ENCODE results near the gene INHBA. TPM values are rescaled to one million over a fixed set of nuclear protein-coding genes. Genes with fewer than 3 reads are reported as not detected.

INHBA gene
- total RNA-seq, 4 donors from 2014 or later: 0.05 to 0.62 (median 0.41) TPM

DNA sequence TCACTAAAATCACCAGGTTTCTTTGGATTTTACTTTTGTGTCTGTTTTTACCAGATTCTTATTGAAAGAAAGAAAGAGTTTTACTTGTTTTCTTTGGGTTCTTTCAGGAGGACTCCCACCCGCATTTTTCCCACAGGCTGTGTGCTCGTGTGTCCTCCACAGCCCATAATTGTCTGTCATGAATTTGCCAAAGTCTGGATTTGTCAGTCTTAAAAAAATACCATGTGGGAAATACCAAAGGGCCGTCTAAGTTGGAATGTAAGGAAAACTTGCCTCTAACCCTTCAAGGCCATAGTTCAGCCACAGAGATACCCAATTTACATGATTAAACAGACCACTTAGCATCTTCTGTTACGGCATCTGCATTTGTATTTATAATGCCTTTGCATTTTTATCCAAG lies 41.3 kb upstream of the INHBA start:
- no peaks in the 10 kb centered on the region for H3K4me1 ChIP-seq
- no peak overlapping the region for H3K27ac ChIP-seq
- H3K9me3 ChIP-seq: no peaks in the 10 kb centered on the region
- H3K27me3 ChIP-seq: no peaks in the 10 kb centered on the region
- ATAC-seq: no peak
- H3K4me3 ChIP-seq: no peak overlapping the region
- intact Hi-C loops (cut with DNase I; ENCODE audit: low total_unique reads) (no loop called here), in situ Hi-C loops (cut with MboI; ENCODE audit: low sequenced_read_pairs in 4 of 4) (loop anchor here in 3 of 4 donors (25.0 kb wide), 2 partner anchors 1407 to 1432 kb away; no protein-coding TSS in a partner anchor)
- no peaks in the 10 kb centered on the region for H3K36me3 ChIP-seq
- no peak for DNase-seq
- TF ChIP-seq POLR2A (IDR thresholded peaks at IDR 0.05) (no peak), CTCF (IDR thresholded peaks at IDR 0.05 in 4 of 5, conservative IDR thresholded peaks at IDR 0.05 in 1 of 5) (no peak)

- ATAC-seq (no peak), DNase-seq (no peak)
- Histone ChIP-seq H3K27me3 (no peaks in the 10 kb centered on the region), H3K4me1 (no peaks in the 10 kb centered on the region), H3K36me3 (no peaks in the 10 kb centered on the region), H3K27ac (no peak overlapping the region), H3K9me3 (no peaks in the 10 kb centered on the region), H3K4me3 (no peak overlapping the region)
- intact Hi-C loops (cut with DNase I; ENCODE audit: low total_unique reads) (no loop called here), in situ Hi-C loops (cut with MboI; ENCODE audit: low sequenced_read_pairs in 4 of 4) (loop anchor here in 3 of 4 donors (25.0 kb wide), 2 partner anchors 1405 to 1430 kb away; no protein-coding TSS in a partner anchor)
- TF ChIP-seq POLR2A (IDR thresholded peaks at IDR 0.05) (no peak), CTCF (IDR thresholded peaks at IDR 0.05 in 4 of 5, conservative IDR thresholded peaks at IDR 0.05 in 1 of 5) (no peak)
Observed at GRCh38 chr7:41742401-41743020, 39.6 kb upstream of the INHBA start.

DNA sequence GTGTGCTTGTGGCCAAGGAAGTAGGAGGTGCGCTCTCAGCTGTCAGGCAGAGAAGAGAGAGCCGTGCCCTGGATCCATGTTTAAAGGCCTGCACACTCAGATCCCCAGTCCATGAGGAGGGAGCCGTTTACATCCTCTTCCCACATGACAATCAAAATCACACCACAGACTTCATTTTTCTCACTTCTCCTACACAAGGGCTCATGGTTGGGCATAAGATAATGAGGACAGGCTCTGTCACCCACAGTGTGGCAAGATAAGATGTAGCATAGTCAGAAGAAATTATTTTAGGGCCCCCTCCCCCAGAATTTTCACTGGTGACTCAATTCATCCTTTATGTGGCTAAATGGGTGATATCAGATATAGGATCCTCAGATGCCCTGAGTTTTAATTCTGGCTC lies 35.9 kb upstream of the INHBA start:
- no peaks in the 10 kb centered on the region for H3K9me3 ChIP-seq
- no peaks in the 10 kb centered on the region for H3K4me1 ChIP-seq
- TF ChIP-seq CTCF (IDR thresholded peaks at IDR 0.05 in 4 of 5, conservative IDR thresholded peaks at IDR 0.05 in 1 of 5) (no peak), POLR2A (IDR thresholded peaks at IDR 0.05) (no peak)
- intact Hi-C loops (cut with DNase I; ENCODE audit: low total_unique reads) (no loop called here), in situ Hi-C loops (cut with MboI; ENCODE audit: low sequenced_read_pairs in 4 of 4) (loop anchor here in 3 of 4 donors (25.0 kb wide), 2 partner anchors 1402 to 1427 kb away; no protein-coding TSS in a partner anchor)
- no peaks in the 10 kb centered on the region for H3K27me3 ChIP-seq
- no peak overlapping the region for H3K4me3 ChIP-seq
- DNase-seq (no peak), ATAC-seq (no peak)
- no peak overlapping the region for H3K27ac ChIP-seq
- H3K36me3 ChIP-seq: no peaks in the 10 kb centered on the region

- TF ChIP-seq CTCF (IDR thresholded peaks at IDR 0.05 in 4 of 5, conservative IDR thresholded peaks at IDR 0.05 in 1 of 5) (no peak), POLR2A (IDR thresholded peaks at IDR 0.05) (no peak)
- no peak for ATAC-seq
- H3K27me3 ChIP-seq: no peaks in the 10 kb centered on the region
Observed at GRCh38 chr7:41738336-41738735, 35.4 kb upstream of the INHBA start.

More at GRCh38 chr7:41738336-41738735, 35.4 kb upstream of the INHBA start:
- Histone ChIP-seq H3K4me3 (no peak overlapping the region), H3K9me3 (no peaks in the 10 kb centered on the region), H3K36me3 (no peaks in the 10 kb centered on the region), H3K27ac (no peak overlapping the region), H3K4me1 (no peaks in the 10 kb centered on the region)
- no peak for DNase-seq
- intact Hi-C loops (cut with DNase I; ENCODE audit: low total_unique reads): no loop called here
- in situ Hi-C loops (cut with MboI; ENCODE audit: low sequenced_read_pairs in 4 of 4): loop anchor here in 3 of 4 donors (25.0 kb wide), 2 partner anchors 1401 to 1426 kb away; no protein-coding TSS in a partner anchor
